ENCODE results near the gene ATP6AP1.

DNA sequence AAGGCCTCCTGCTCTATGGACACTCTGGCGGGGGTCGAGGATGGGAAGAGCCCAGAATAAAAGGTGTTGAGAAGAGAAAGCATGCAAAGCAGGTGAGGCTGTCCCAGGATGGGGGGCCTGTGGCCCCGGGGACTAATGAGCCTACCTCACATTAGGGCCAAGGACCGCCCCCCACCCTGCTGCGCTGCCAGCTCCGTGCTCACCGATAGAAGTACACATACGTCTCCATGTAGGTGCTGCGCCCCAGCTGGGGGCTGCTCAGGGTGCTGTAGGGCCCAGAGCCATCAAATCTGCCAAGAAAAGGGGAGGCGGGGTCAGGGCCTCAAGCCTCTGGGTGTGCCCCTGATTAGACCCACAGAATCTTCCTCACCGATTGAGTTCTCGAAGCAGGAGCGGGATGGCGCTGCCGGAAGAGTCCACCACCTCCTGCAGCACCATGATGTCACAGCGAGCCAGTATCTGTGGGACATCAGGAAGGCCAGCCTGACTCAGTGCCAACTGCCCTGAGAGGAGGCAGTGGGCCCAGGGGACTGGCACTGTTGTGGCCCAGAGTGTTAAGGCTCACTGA lies 23.8 kb upstream of the ATP6AP1 start:
- TF ChIP-seq SUZ12 (IDR thresholded peaks at IDR 0.05) (no peak), HDGF (IDR thresholded peaks at IDR 0.05; ENCODE audit: borderline replicate concordance) (no peak), SP1 (IDR thresholded peaks at IDR 0.05) (no peak), LEF1 (IDR thresholded peaks at IDR 0.05; ENCODE audit: borderline replicate concordance) (no peak), BHLHE40 (IDR thresholded peaks at IDR 0.05; ENCODE audit: borderline replicate concordance) (no peak), FOXM1 (IDR thresholded peaks at IDR 0.05; ENCODE audit: borderline replicate concordance) (no peak)

Measured in HEK293T (cell line).